Putamen (tissue), 1 donor: ENCODE measurements around the gene FAM118B.
"Not testable (repeated sequence)": the region's sequence is repeated elsewhere in the genome, so short reads cannot be mapped to it uniquely, and the experiment has no call there.

ENCODE experiments used
- DNase-seq: peaks from one replicate; pipeline ENCODE4 v3.0.0-alpha.2; 2016; ENCODE audit warnings: low spot score

FAM118B gene

GRCh38 chr11:126277322-126277721, 65.7 kb downstream of the FAM118B start:
- DNase-seq, result no peak

- DNase-seq, result no peak
Measured at GRCh38 chr11:126277780-126278179, 66.2 kb downstream of the FAM118B start.

DNA sequence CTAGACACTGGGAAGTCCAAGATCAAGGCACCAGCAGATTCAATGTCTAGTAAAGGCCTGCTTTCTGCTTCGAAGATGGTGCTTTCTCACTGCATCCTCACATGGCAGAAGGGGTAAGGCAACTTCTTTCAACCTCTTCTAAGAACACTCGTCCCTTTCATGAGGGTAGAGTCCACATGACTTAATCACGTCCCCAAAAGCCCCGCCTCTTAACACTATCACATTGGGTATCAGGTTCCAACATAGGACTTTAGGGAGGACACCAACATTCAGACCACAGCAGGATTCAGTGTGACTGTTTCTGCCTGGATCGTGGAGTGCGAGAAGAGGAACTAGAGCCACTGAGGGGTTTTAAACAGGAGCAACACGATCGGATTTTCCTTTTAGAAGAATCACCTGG, 67.6 kb downstream of the FAM118B start:
- DNase-seq, result no peak

- DNase-seq, result no peak
Measured at GRCh38 chr11:126280595-126280994, 69.0 kb downstream of the FAM118B start.

- DNase-seq, result no peak
Measured at GRCh38 chr11:126281245-126281644, 69.7 kb downstream of the FAM118B start.

GRCh38 chr11:126281666-126282175, 70.1 kb downstream of the FAM118B start:
- no peak for DNase-seq

DNA sequence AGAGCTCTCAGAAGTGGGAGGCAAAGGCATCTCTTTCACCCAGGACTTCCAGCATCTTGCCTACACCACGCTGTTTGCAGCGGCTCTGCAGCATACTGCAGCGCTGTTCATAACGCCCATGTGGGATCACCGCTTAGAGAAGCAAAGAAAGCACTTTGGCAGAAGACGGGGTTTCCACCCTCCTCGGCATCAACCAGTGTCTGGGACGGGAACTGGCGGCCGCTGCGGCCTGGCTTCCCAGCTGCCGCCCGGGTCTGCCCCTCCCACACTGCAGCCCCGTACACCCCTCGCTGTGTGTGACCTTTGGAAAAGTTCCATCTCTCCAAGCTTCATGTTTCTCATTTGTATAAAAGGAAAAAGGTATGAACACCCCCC, 70.8 kb downstream of the FAM118B start:
- peak; percentile 58 for DNase-seq

GRCh38 chr11:126282736-126283591, 71.4 kb downstream of the FAM118B start, which contains the start of gene TIRAP:
TIRAP (plus strand) TSS chr11:126283093; CDS start chr11:126290895, 7,802 bp downstream.
- DNase-seq, result peak; percentile 50

DNA sequence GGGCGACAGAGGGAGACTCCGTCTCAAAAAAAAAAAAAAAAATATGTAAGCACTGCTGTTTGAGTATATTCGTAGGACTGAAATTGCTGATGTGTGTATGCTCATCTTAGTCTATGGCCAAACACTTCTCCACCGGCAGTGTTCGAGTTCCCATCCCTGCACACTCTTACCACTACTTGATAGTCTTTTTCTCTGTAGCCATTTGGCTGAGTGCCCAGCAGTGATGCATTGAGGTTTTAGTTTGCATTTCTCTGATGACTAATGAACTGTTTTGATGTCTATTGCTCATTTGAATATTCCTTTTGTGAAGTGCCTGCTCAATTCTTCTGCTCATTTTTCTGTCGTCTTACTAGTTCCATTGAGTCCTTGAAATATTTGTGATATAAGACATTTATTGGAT, 73.2 kb downstream of the FAM118B start:
- no peak for DNase-seq

- peak; percentile 69 for DNase-seq
Measured at GRCh38 chr11:126288237-126288636, 76.7 kb downstream of the FAM118B start.

DNA sequence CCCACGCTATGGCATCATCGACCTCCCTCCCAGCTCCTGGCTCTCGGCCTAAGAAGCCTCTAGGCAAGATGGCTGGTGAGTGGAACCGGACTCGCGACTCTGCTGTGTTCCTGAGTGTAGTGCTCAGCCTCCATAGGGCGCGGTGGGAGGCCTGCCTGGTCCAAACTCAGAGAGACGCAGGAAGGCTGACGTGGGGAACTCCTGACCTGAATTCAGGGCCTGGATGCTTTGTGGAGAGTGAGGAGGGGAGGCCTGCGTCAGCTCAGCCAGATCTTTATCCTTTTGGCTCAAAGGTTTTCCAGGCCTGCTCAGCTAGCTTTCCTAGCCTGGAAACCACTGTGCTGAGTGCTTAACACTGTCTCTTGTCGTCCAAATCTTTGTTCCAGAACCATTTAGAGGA, 79.3 kb downstream of the FAM118B start:
- no peak for DNase-seq

GRCh38 chr11:126293726-126294125, 82.1 kb downstream of the FAM118B start:
- DNase-seq, result no peak

GRCh38 chr11:126297004-126297403, 85.4 kb downstream of the FAM118B start:
- no peak for DNase-seq

- DNase-seq, result peak; percentile 91
Measured at GRCh38 chr11:126303623-126304456, 92.3 kb downstream of the FAM118B start, which contains the start of gene DCPS. DCPS (plus strand) TSS chr11:126304060; CDS start chr11:126304081, 21 bp downstream.

GRCh38 chr11:126304457-126305075, 93.0 kb downstream of the FAM118B start:
- no peak for DNase-seq

- no peak for DNase-seq
Measured at GRCh38 chr11:126305699-126306098, 94.1 kb downstream of the FAM118B start.

GRCh38 chr11:126307706-126308105, 96.1 kb downstream of the FAM118B start:
- DNase-seq, result no peak

GRCh38 chr11:126308271-126308671, 96.7 kb downstream of the FAM118B start:
- peak; percentile 80 for DNase-seq

GRCh38 chr11:126308771-126309170, 97.2 kb downstream of the FAM118B start:
- DNase-seq, result not testable (repeated sequence)

GRCh38 chr11:126310200-126310991, 98.8 kb downstream of the FAM118B start:
- DNase-seq, result peak; percentile 77

DNA sequence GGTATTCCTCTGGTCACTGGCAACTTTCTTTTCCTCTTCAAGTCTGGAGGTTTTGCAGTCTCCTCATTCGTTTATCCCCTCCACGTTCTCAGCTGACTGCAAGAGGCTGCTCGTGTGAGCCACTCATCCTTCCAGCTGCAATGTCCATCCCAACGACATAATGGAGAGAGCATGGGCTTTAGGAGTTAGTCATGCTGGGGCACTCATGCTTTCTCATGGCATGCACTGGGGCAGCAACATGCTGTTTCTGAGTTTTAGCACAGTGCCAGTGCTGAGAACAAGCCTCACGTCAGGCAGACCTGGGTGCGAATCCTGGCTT, 99.4 kb downstream of the FAM118B start:
- no peak for DNase-seq
